K562 (cell line): ENCODE results near the gene IDS. TPM values are rescaled to one million over a fixed set of nuclear protein-coding genes. Genes with fewer than 3 reads are reported as not detected.

Experiments
- ATAC-seq: fragments of 200-7000 bp; cut with Tn5 transposase; 3 replicates; pipeline ENCODE4 v1.9.1; 2020; ENCODE audit warnings: moderate library complexity
- BruUV-seq: library from RNA; stranded (reverse); fragments of 400-500 nt; replicated peaks from 2 replicates; lab custom pipeline; 2021; lab: Mats Ljungman, UMichigan
- CTCF ChIA-PET: fragments of 300-600 bp; formaldehyde crosslinking; extraction: SDS; loops from one replicate; lab custom pipeline; 2021; ENCODE audit warnings: low intra/inter-chr PET ratio; lab: Yijun Ruan, JAX
- POLR2A ChIA-PET: fragments of 300-600, 350-650 bp; sonication (Branson Sonifier 250); formaldehyde crosslinking; extraction: SDS; loops from one replicate; lab custom pipeline; 2021; ENCODE audit warnings: antibody characterized with exemption, inconsistent platforms; lab: Yijun Ruan, JAX
- DNase-seq, 4 experiments: peaks; one replicate each; pipeline versions ENCODE4 v3.0.0 to v3.0.0-alpha.2; 2011 to 2018; ENCODE audit warnings: low spot score in 3 of 4, mixed read lengths in 3 of 4; ENCODE audit errors: extremely low read depth in 1 of 4
- FAIRE-seq: peaks from 2 replicates; lab custom pipeline; 2011; peaks lifted over from hg19 to GRCh38; lab: Jason Lieb, UNC
- H2AFZ ChIP-seq: 2 replicates; pipeline ENCODE4 v1.6.0; 2011; ENCODE audit warnings: low read depth, low read length, control low read depth, inconsistent platforms
- H3K27ac ChIP-seq: fragments of 200-600 bp; 3 replicates; pipeline ENCODE4 v1.8.0; 2011; ENCODE audit warnings: low read depth, mild to moderate bottlenecking, control low read depth, inconsistent platforms, low read length, moderate library complexity, mixed read lengths; ENCODE audit errors: extremely low read depth
- H3K27me3 ChIP-seq, 2 experiments: fragments of 300-600 bp in 1 of 2; 2 replicates in 1 of 2; 3 replicates in 1 of 2; pipeline versions ENCODE4 v1.6.0 to v1.8.0; 2011; ENCODE audit warnings: inconsistent platforms in 2 of 2, low read length in 2 of 2, mild to moderate bottlenecking in 1 of 2, mixed read lengths in 1 of 2, moderate library complexity in 1 of 2; ENCODE audit not compliant: control insufficient read depth in 2 of 2, insufficient read depth in 2 of 2
- H3K36me3 ChIP-seq: fragments of 300-600 bp; 3 replicates; pipeline ENCODE4 v1.8.0; 2011; ENCODE audit warnings: mild to moderate bottlenecking, low read length, inconsistent platforms; ENCODE audit not compliant: control insufficient read depth, insufficient read depth
- H3K4me1 ChIP-seq, 2 experiments: fragments of 200-600 bp in 1 of 2; replicated peaks in 1 of 2; 2 replicates in 1 of 2; 3 replicates in 1 of 2; pipeline versions ENCODE4 v1.5.1 to v1.8.0; 2011; ENCODE audit warnings: inconsistent platforms in 2 of 2, low read length in 2 of 2, mild to moderate bottlenecking in 1 of 2, mixed read lengths in 1 of 2, moderate library complexity in 1 of 2; ENCODE audit not compliant: control insufficient read depth in 2 of 2, insufficient read depth in 2 of 2
- H3K4me2 ChIP-seq: 2 replicates; pipeline ENCODE4 v1.6.1; 2011; ENCODE audit warnings: low read length, control low read depth, inconsistent platforms, mixed read lengths; ENCODE audit not compliant: insufficient read depth
- H3K4me3 ChIP-seq: fragments of 200-600 bp; sonication (generic), shearing (Covaris generic); 2 replicates; pipeline ENCODE4 v1.5.1; 2016; ENCODE audit warnings: control low read depth, inconsistent platforms
- H3K79me2 ChIP-seq: fragments of 200-600 bp; 3 replicates; pipeline ENCODE4 v1.8.0; 2011; ENCODE audit warnings: low read length, inconsistent platforms; ENCODE audit not compliant: control insufficient read depth, insufficient read depth
- H3K9ac ChIP-seq, 2 experiments: 2 replicates each; pipeline versions ENCODE4 v1.6.0 to v1.6.1; 2011; ENCODE audit warnings: low read depth in 2 of 2, low read length in 2 of 2, control low read depth in 1 of 2, inconsistent platforms in 1 of 2, mild to moderate bottlenecking in 1 of 2, mixed read lengths in 1 of 2; ENCODE audit not compliant: insufficient read depth in 1 of 2
- H3K9me1 ChIP-seq: one replicate; pipeline ENCODE4 v1.6.0; 2011; ENCODE audit warnings: inconsistent platforms, mild to moderate bottlenecking, low read length, moderate library complexity; ENCODE audit not compliant: control insufficient read depth, insufficient read depth
- H3K9me3 ChIP-seq: replicated peaks from 2 replicates; pipeline ENCODE4 v1.5.1; 2011; ENCODE audit warnings: low read depth, low read length, inconsistent platforms; ENCODE audit not compliant: control insufficient read depth, insufficient read depth
- H4K20me1 ChIP-seq: replicated peaks from 2 replicates; pipeline ENCODE4 v1.6.1; 2011; ENCODE audit warnings: low read length, inconsistent platforms, mixed read lengths; ENCODE audit not compliant: control insufficient read depth, insufficient read depth
- ADNP ChIP-seq: fragments of 200-800 bp; sonication (Bioruptor generic); IDR thresholded peaks from 2 replicates; pipeline ENCODE4 v1.6.1; 2016; ENCODE audit warnings: missing genetic modification characterization, missing compliant biosample characterization
- AFF4 ChIP-seq: sonication (generic); formaldehyde crosslinking; IDR thresholded peaks from 2 replicates; pipeline ENCODE4 v1.8.0; 2023; ENCODE audit warnings: mild to moderate bottlenecking, missing genetic modification reagents
- CREB3L1 ChIP-seq: fragments of 450-650 bp; IDR thresholded peaks from 2 replicates; pipeline ENCODE4 v1.6.1; 2014; ENCODE audit warnings: low read depth, mild to moderate bottlenecking, moderate library complexity, borderline replicate concordance
- CREBBP ChIP-seq: IDR thresholded peaks from one replicate; pipeline ENCODE4 v1.6.1; 2012; ENCODE audit warnings: low read depth, mild to moderate bottlenecking, control low read depth, inconsistent platforms, low read length
- DLX4 ChIP-seq: fragments of 250-450 bp; sonication (Bioruptor Pico); IDR thresholded peaks from 2 replicates; pipeline ENCODE4 v1.6.1; 2021; ENCODE audit warnings: mild to moderate bottlenecking
- KDM2B ChIP-seq: fragments of 250-450 bp; sonication (Bioruptor Pico); IDR thresholded peaks from 2 replicates; pipeline ENCODE4 v1.8.0; 2021; ENCODE audit warnings: mild to moderate bottlenecking, moderate library complexity
- KLF6 ChIP-seq: fragments of 250-450 bp; sonication (Bioruptor Pico); IDR thresholded peaks from 2 replicates; pipeline ENCODE4 v1.4.0; 2020; ENCODE audit warnings: mild to moderate bottlenecking, moderate library complexity, borderline replicate concordance
- PCBP1 ChIP-seq: fragments of 200-400 bp; formaldehyde crosslinking; IDR thresholded peaks from 2 replicates; pipeline ENCODE4 v1.6.1; 2018; ENCODE audit warnings: mild to moderate bottlenecking, low read depth, low read length; ENCODE audit not compliant: poor library complexity, severe bottlenecking
- POLR3A ChIP-seq: IDR thresholded peaks from 2 replicates; pipeline ENCODE4 v1.6.1; 2011; ENCODE audit warnings: borderline replicate concordance, mild to moderate bottlenecking, moderate library complexity; ENCODE audit not compliant: insufficient read length, insufficient read depth; ENCODE audit errors: extremely low read depth
- ZBTB11 ChIP-seq, 3 experiments: fragments of 200-800 bp in 1 of 3; fragments of 250-450 bp in 1 of 3; fragments of 450-650 bp in 1 of 3; sonication (Bioruptor Pico) in 1 of 3; sonication (Bioruptor generic) in 1 of 3; formaldehyde crosslinking in 1 of 3; IDR thresholded peaks; 2 replicates each; pipeline versions ENCODE4 v1.6.1 to v1.8.0; 2016 to 2022; ENCODE audit warnings: mild to moderate bottlenecking in 2 of 3, missing genetic modification characterization in 2 of 3, missing compliant biosample characterization in 1 of 3, moderate library complexity in 1 of 3
- ZC3H11A ChIP-seq: IDR thresholded peaks from 2 replicates; pipeline ENCODE4 v1.6.1; 2012; ENCODE audit warnings: low read depth, low read length, improper control_type of control experiment
- ZNF436 ChIP-seq: fragments of 250-450, 450-650 bp; sonication (Bioruptor Pico); formaldehyde crosslinking; IDR thresholded peaks from 2 replicates; pipeline ENCODE4 v1.7.0; 2020; ENCODE audit warnings: mild to moderate bottlenecking
- ZNF780A ChIP-seq: fragments of 250-450 bp; sonication (Bioruptor Pico); IDR thresholded peaks from 2 replicates; pipeline ENCODE4 v1.5.0; 2021; ENCODE audit warnings: mild to moderate bottlenecking
- WGBS: fragments of 100-300 bp; shearing (Covaris generic); methylation state at CpG from one replicate; pipeline ENCODE4 v1.1.6; 2016; ENCODE audit warnings: low coverage, mixed read lengths; ENCODE audit not compliant: insufficient coverage; ENCODE audit errors: missing lambda C conversion rate; 5-methylcytosine and 5-hydroxymethylcytosine counted together
- in situ Hi-C: fragments of 300-500 bp; cut with MboI; formaldehyde crosslinking; loops from 4 replicates; pipeline ENCODE4 v1.15.0; 2018; ENCODE audit warnings: inconsistent platforms, mixed read lengths
- intact Hi-C: fragments of 100-400 bp; cut with micrococcal nuclease; formaldehyde crosslinking; loops from 2 replicates; pipeline ENCODE4 v1.14.2; 2022
- polyA plus RNA-seq, 8 experiments: library from polyadenylated mRNA; depleted of rRNA in 4 of 8; stranded (reverse) in 5 of 8; unstranded in 3 of 8; fragments of >200 nt; fragmentation: Nextera tagmentation in 2 of 8; fragmentation: Illumina TruSeq in 1 of 8; extraction: Ambion mirVana in 2 of 8; extraction: Trizol in 1 of 8; gene quantifications; 2 replicates each; pipeline versions ENCODE4 v1.2.1 to v1.2.3, GENCODE V29; 2011 to 2014; ENCODE audit warnings: inconsistent platforms in 1 of 8, missing spikeins in 1 of 8
- total RNA-seq, 7 experiments: library from RNA; depleted of rRNA in 6 of 7; stranded (reverse); fragments of >200 nt in 6 of 7; fragmentation: Illumina TruSeq in 2 of 7; extraction: Trizol in 2 of 7; gene quantifications; 2 replicates each; pipeline versions ENCODE4 v1.2.1 to v1.2.3, GENCODE V29; 2011 to 2021; ENCODE audit warnings: low replicate concordance in 1 of 7

The IDS gene
- total and polyA plus RNA-seq, 9 of the 15 experiments (the other 6 are each of a cell fraction or from before 2014, with no cell fraction given), result 2.0 to 18.6 (median 8.6) TPM

GRCh38 chrX:149497054-149497453, 8.1 kb downstream of the IDS start:
- no peak for FAIRE-seq
- WGBS, result 11% methylated on average over 1 of the region's 1 CpG
- in situ Hi-C loops, result no loop called here
- TF ChIP-seq KDM2B (CRISPR knock-in tag) (no peak), ZNF436 (CRISPR knock-in tag) (no peak), ZC3H11A (no peak), KLF6 (no peak), ZBTB11 (CRISPR knock-in tag; IDR thresholded peaks at IDR 0.05) (no peak), ZNF780A (CRISPR knock-in tag) (no peak), PCBP1 (no peak), CREBBP (no peak), POLR3A (no peak), CREB3L1 (no peak), ADNP (no peak), DLX4 (CRISPR knock-in tag) (no peak), AFF4 (CRISPR knock-in tag) (no peak)

More at GRCh38 chrX:149497054-149497453, 8.1 kb downstream of the IDS start:
- CTCF ChIA-PET, result no interaction called here
- POLR2A ChIA-PET, result no interaction called here
- BruUV-seq, result no TSS peak
- no peak overlapping the region for H2AFZ ChIP-seq
- no peaks in the 10 kb centered on the region; the same call in 1 of the 2 replicates for H4K20me1 ChIP-seq
- H3K4me3 ChIP-seq, result no peak overlapping the region
- H3K4me1 ChIP-seq, result no peaks in the 10 kb centered on the region; a peak in 1 of 5 replicates
- DNase-seq, result no peak
- H3K27me3 ChIP-seq, result no peaks in the 10 kb centered on the region
- H3K4me2 ChIP-seq, result no peak overlapping the region
- no peaks in the 10 kb centered on the region for H3K9me3 ChIP-seq
- no peaks in the 10 kb centered on the region for H3K9me1 ChIP-seq
- H3K79me2 ChIP-seq, result no peaks in the 10 kb centered on the region
- intact Hi-C loops, result no loop called here
- no peak for ATAC-seq
- H3K36me3 ChIP-seq, result peaks cover 11% of the 10 kb centered on the region; the same call in 2 of the 3 replicates
- no peak overlapping the region for H3K27ac ChIP-seq
- H3K9ac ChIP-seq, result no peak overlapping the region
